GM12878 (cell line): ENCODE data around the gene NUMB. TPM values are rescaled to one million over a fixed set of nuclear protein-coding genes. Genes with fewer than 3 reads are reported as not detected.
A peak's percentile ranks its signal among the peaks of the same experiment; 100 is the strongest.

Source experiments
- ATAC-seq: fragments of 200-7000 bp; cut with Tn5 transposase; 3 replicates; pipeline ENCODE4 v1.9.1; 2020; ENCODE audit warnings: mild to moderate bottlenecking, moderate library complexity
- BruUV-seq: library from RNA; stranded (reverse); fragments of 400-500 nt; replicated peaks from 2 replicates; lab custom pipeline; 2021; lab: Mats Ljungman, UMichigan
- CTCF ChIA-PET: fragments of 300-600 bp; sonication (Branson Sonifier 250); formaldehyde crosslinking; extraction: SDS; loops from one replicate; lab custom pipeline; 2021; ENCODE audit warnings: inconsistent platforms; lab: Yijun Ruan, JAX
- POLR2A ChIA-PET: fragments of 350-600 bp; formaldehyde crosslinking; extraction: SDS; loops from one replicate; lab custom pipeline; 2021; ENCODE audit warnings: inconsistent platforms; lab: Charles Lee
- RAD21 ChIA-PET: fragments of 300-600 bp; sonication (Branson Sonifier 250); formaldehyde crosslinking; loops from one replicate; lab custom pipeline; 2023; ENCODE audit warnings: antibody characterized with exemption; ENCODE audit not compliant: unreplicated experiment; lab: Charles Lee
- SMC1A ChIA-PET: fragments of 300-600 bp; sonication (Branson Sonifier 250); formaldehyde crosslinking; loops from one replicate; lab custom pipeline; 2023; ENCODE audit not compliant: unreplicated experiment, uncharacterized antibody; lab: Charles Lee
- DNase-seq: peaks from one replicate; pipeline ENCODE4 v3.0.0-alpha.2; 2011; ENCODE audit warnings: low read depth, low spot score
- FAIRE-seq: peaks from 3 replicates; lab custom pipeline; 2011; peaks lifted over from hg19 to GRCh38; lab: Jason Lieb, UNC
- H2AFZ ChIP-seq: 2 replicates; pipeline ENCODE4 v1.6.0; 2011; ENCODE audit warnings: low read depth, low read length, control low read depth; ENCODE audit not compliant: control insufficient read depth
- H3K27ac ChIP-seq: 2 replicates; pipeline ENCODE4 v1.5.1; 2011; ENCODE audit warnings: control low read depth; ENCODE audit not compliant: control insufficient read depth, insufficient read depth
- H3K27me3 ChIP-seq, 2 experiments: replicated peaks in 1 of 2; 2 replicates each; pipeline versions ENCODE4 v1.6.0 to v1.6.1; 2011; ENCODE audit warnings: low read length in 1 of 2; ENCODE audit not compliant: control insufficient read depth in 2 of 2, insufficient read depth in 2 of 2
- H3K36me3 ChIP-seq, 2 experiments: 2 replicates each; pipeline ENCODE4 v1.5.1; 2011; ENCODE audit warnings: low read length in 1 of 2; ENCODE audit not compliant: control insufficient read depth in 2 of 2, insufficient read depth in 2 of 2
- H3K4me1 ChIP-seq: 2 replicates; pipeline ENCODE4 v1.6.1; 2011; ENCODE audit warnings: mild to moderate bottlenecking, low read length, moderate library complexity, mixed read lengths; ENCODE audit not compliant: control insufficient read depth, insufficient read depth
- H3K4me2 ChIP-seq: 2 replicates; pipeline ENCODE4 v1.6.0; 2011; ENCODE audit warnings: control low read depth; ENCODE audit not compliant: control insufficient read depth, insufficient read depth
- H3K4me3 ChIP-seq: fragments of 200-600 bp; sonication (generic); 2 replicates; pipeline ENCODE4 v1.5.1; 2016
- H3K79me2 ChIP-seq: 2 replicates; pipeline ENCODE4 v1.6.0; 2011; ENCODE audit warnings: low read length; ENCODE audit not compliant: control insufficient read depth, insufficient read depth
- H3K9ac ChIP-seq: 2 replicates; pipeline ENCODE4 v1.8.0; 2011; ENCODE audit warnings: low read length, control low read depth, mixed read lengths; ENCODE audit not compliant: control insufficient read depth, insufficient read depth
- H3K9me3 ChIP-seq: replicated peaks from 3 replicates; pipeline ENCODE4 v1.5.1; 2011; ENCODE audit warnings: mild to moderate bottlenecking, low read length; ENCODE audit not compliant: control insufficient read depth, insufficient read depth
- H4K20me1 ChIP-seq: 2 replicates; pipeline ENCODE4 v1.6.0; 2011; ENCODE audit not compliant: control insufficient read depth, insufficient read depth
- BACH1 ChIP-seq: fragments of 450-650 bp; IDR thresholded peaks from 2 replicates; pipeline ENCODE4 v1.6.1; 2017; ENCODE audit warnings: mild to moderate bottlenecking, borderline replicate concordance
- ETV6 ChIP-seq, 2 experiments: fragments of 450-650 bp in 1 of 2; IDR thresholded peaks in 1 of 2; conservative IDR thresholded peaks in 1 of 2; 2 replicates each; pipeline ENCODE4 v1.6.1; 2014; ENCODE audit warnings: antibody characterized with exemption in 1 of 2, borderline replicate concordance in 1 of 2, low read depth in 1 of 2, mild to moderate bottlenecking in 1 of 2, moderate library complexity in 1 of 2
- IKZF1 ChIP-seq: fragments of 450-650 bp; conservative IDR thresholded peaks from 2 replicates; pipeline ENCODE4 v1.6.1; 2017; ENCODE audit warnings: antibody characterized with exemption, mild to moderate bottlenecking
- MTA3 ChIP-seq: IDR thresholded peaks from 2 replicates; pipeline ENCODE4 v1.6.1; 2012; ENCODE audit warnings: low read length, inconsistent platforms, borderline replicate concordance
- NFIC ChIP-seq: IDR thresholded peaks from 2 replicates; pipeline ENCODE4 v1.6.1; 2012; ENCODE audit warnings: low read depth, mild to moderate bottlenecking, inconsistent platforms, low read length, moderate library complexity
- NFXL1 ChIP-seq: fragments of 450-650 bp; IDR thresholded peaks from 2 replicates; pipeline ENCODE4 v1.6.1; 2017; ENCODE audit warnings: antibody characterized with exemption, mild to moderate bottlenecking, borderline replicate concordance
- NR2C1 ChIP-seq: fragments of 450-650 bp; IDR thresholded peaks from 2 replicates; pipeline ENCODE4 v1.6.1; 2017; ENCODE audit warnings: antibody characterized with exemption, mild to moderate bottlenecking, moderate library complexity
- NR2C2 ChIP-seq: IDR thresholded peaks from 2 replicates; pipeline ENCODE4 v1.6.1; 2011; ENCODE audit warnings: borderline replicate concordance, low read depth; ENCODE audit not compliant: control insufficient read depth, insufficient read length
- NR2F1 ChIP-seq: fragments of 450-650 bp; conservative IDR thresholded peaks from 2 replicates; pipeline ENCODE4 v1.6.1; 2017; ENCODE audit warnings: mild to moderate bottlenecking
- PAX5 ChIP-seq: IDR thresholded peaks from 2 replicates; pipeline ENCODE4 v1.6.1; 2011; ENCODE audit warnings: low read depth, low read length, borderline replicate concordance
- POU2F2 ChIP-seq: IDR thresholded peaks from 3 replicates; pipeline ENCODE4 v1.6.1; 2011; ENCODE audit warnings: low read depth, mild to moderate bottlenecking, low read length, borderline replicate concordance
- SREBF1 ChIP-seq: IDR thresholded peaks from 2 replicates; pipeline ENCODE4 v1.6.1; 2012; ENCODE audit warnings: mild to moderate bottlenecking, low read length
- SRF ChIP-seq, 2 experiments: IDR thresholded peaks; 2 replicates each; pipeline ENCODE4 v1.6.1; 2011; ENCODE audit warnings: low read depth in 2 of 2, low read length in 2 of 2, mild to moderate bottlenecking in 1 of 2, moderate library complexity in 1 of 2
- STAT3 ChIP-seq: IDR thresholded peaks from 2 replicates; pipeline ENCODE4 v1.6.1; 2011; ENCODE audit warnings: low read depth, low read length, improper control_type of control experiment
- TAF1 ChIP-seq: IDR thresholded peaks from 2 replicates; pipeline ENCODE4 v1.6.1; 2011; ENCODE audit warnings: mild to moderate bottlenecking, low read depth, low read length, borderline replicate concordance
- USF2 ChIP-seq: IDR thresholded peaks from 2 replicates; pipeline ENCODE4 v1.6.1; 2011; ENCODE audit warnings: low read depth, low read length, improper control_type of control experiment, borderline replicate concordance
- WGBS: methylation state at CpG from one replicate; pipeline ENCODE4 v1.1.6; 2016; ENCODE audit warnings: low lambda C conversion rate; ENCODE audit not compliant: insufficient replicate concordance, insufficient coverage; ENCODE audit errors: missing lambda C conversion rate; 5-methylcytosine and 5-hydroxymethylcytosine counted together
- in situ Hi-C: fragments of 300-500 bp; cut with MboI; formaldehyde crosslinking; loops from 9 replicates; pipeline ENCODE4 v1.14.3; 2018; ENCODE audit warnings: mixed read lengths
- intact Hi-C: fragments of 100-400 bp; cut with micrococcal nuclease; formaldehyde crosslinking; loops from one replicate; pipeline ENCODE4 v1.14.2; 2022; ENCODE audit not compliant: unreplicated experiment
- polyA plus RNA-seq, 11 experiments: library from polyadenylated mRNA; depleted of rRNA in 4 of 11; unstranded in 6 of 11; stranded (reverse) in 5 of 11; fragments of >200 nt; fragmentation: Nextera tagmentation in 4 of 11; fragmentation: Illumina TruSeq in 1 of 11; extraction: Ambion mirVana in 4 of 11; extraction: Trizol in 1 of 11; gene quantifications; 1 replicate in 1 of 11; 2 replicates in 10 of 11; pipeline versions ENCODE4 v1.2.1 to v1.2.3, GENCODE V29; 2011 to 2016; ENCODE audit warnings: inconsistent platforms in 2 of 11, missing spikeins in 2 of 11, low read depth in 1 of 11
- total RNA-seq, 4 experiments: library from RNA; depleted of rRNA in 3 of 4; stranded (reverse); fragments of >200 nt in 3 of 4; fragmentation: Illumina TruSeq in 1 of 4; extraction: Trizol in 1 of 4; gene quantifications; 2 replicates each; pipeline versions ENCODE4 v1.2.1 to v1.2.3, GENCODE V29; 2013 to 2021
- TF ChIP-seq, protein P1 (sequence below): fragments of 450-650 bp; IDR thresholded peaks from 2 replicates; pipeline ENCODE4 v1.6.1; 2018; ENCODE audit warnings: mild to moderate bottlenecking, low read depth, moderate library complexity; ENCODE audit not compliant: partially characterized antibody

NUMB gene
- total and polyA plus RNA-seq, 10 of the 15 experiments (the other 5 are each of a cell fraction or from before 2014, with no cell fraction given): 22.0 to 147 (median 48.9) TPM

GRCh38 chr14:73365727-73366126, 92.6 kb downstream of the NUMB start:
- no TSS peak for BruUV-seq

GRCh38 chr14:73364559-73364958, 93.8 kb downstream of the NUMB start:
- CTCF ChIA-PET: interaction anchor here (1.5 kb wide), 1 partner anchor 17 kb away, joined by 3 read pairs; no protein-coding TSS in a partner anchor
- TF ChIP-seq BACH1 (no peak), IKZF1 (no peak), USF2 (no peak), SREBF1 (no peak), SRF (IDR thresholded peaks at IDR 0.05; ENCODE audit: low read depth in 2 of 2, low read length in 2 of 2) (no peak), NFIC (no peak), POU2F2 (no peak), MTA3 (no peak)
- TF ChIP-seq, protein P1, sequence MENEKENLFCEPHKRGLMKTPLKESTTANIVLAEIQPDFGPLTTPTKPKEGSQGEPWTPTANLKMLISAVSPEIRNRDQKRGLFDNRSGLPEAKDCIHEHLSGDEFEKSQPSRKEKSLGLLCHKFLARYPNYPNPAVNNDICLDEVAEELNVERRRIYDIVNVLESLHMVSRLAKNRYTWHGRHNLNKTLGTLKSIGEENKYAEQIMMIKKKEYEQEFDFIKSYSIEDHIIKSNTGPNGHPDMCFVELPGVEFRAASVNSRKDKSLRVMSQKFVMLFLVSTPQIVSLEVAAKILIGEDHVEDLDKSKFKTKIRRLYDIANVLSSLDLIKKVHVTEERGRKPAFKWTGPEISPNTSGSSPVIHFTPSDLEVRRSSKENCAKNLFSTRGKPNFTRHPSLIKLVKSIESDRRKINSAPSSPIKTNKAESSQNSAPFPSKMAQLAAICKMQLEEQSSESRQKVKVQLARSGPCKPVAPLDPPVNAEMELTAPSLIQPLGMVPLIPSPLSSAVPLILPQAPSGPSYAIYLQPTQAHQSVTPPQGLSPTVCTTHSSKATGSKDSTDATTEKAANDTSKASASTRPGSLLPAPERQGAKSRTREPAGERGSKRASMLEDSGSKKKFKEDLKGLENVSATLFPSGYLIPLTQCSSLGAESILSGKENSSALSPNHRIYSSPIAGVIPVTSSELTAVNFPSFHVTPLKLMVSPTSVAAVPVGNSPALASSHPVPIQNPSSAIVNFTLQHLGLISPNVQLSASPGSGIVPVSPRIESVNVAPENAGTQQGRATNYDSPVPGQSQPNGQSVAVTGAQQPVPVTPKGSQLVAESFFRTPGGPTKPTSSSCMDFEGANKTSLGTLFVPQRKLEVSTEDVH: no peak

More at GRCh38 chr14:73365727-73366126, 92.6 kb downstream of the NUMB start:
- SMC1A ChIA-PET: interaction anchor here (0.8 to 1.2 kb wide), 6 partner anchors 8 to 353 kb away, joined by 3 to 6 read pairs (median 4); no protein-coding TSS in a partner anchor
- DNase-seq: no peak
- Histone ChIP-seq H3K4me3 (no peak overlapping the region), H2AFZ (no peak overlapping the region), H3K4me2 (no peak overlapping the region), H3K36me3 (no peaks in the 10 kb centered on the region; a peak in 2 of 4 replicates), H3K27me3 (no peaks in the 10 kb centered on the region), H4K20me1 (no peaks in the 10 kb centered on the region), H3K4me1 (no peaks in the 10 kb centered on the region), H3K9ac (no peak overlapping the region), H3K9me3 (no peaks in the 10 kb centered on the region), H3K27ac (no peak overlapping the region), H3K79me2 (no peaks in the 10 kb centered on the region)
- POLR2A ChIA-PET: interaction anchor here (0.6 kb wide), 1 partner anchor 8 kb away, joined by 8 read pairs; no protein-coding TSS in a partner anchor
- TF ChIP-seq STAT3 (no peak), TAF1 (no peak), PAX5 (no peak), NR2F1 (0 out of 2 replicates have a peak, but pooled peaks have one; percentile 23), NFXL1 (no peak), ETV6 (conservative IDR thresholded peaks at IDR 0.05 in 1 of 2, IDR thresholded peaks at IDR 0.05 in 1 of 2; ENCODE audit: borderline replicate concordance in 1 of 2, low read depth in 1 of 2) (no peak), NR2C1 (0 out of 2 replicates have a peak, but pooled peaks have one; percentile 38), NR2C2 (no peak)
- RAD21 ChIA-PET: interaction anchor here (1.5 kb wide), 1 partner anchor 36 kb away, joined by 4 read pairs; no protein-coding TSS in a partner anchor
- no peak for ATAC-seq
- in situ Hi-C loops (no loop called here), intact Hi-C loops (no loop called here)
- WGBS: 100% methylated on average over 1 of the region's 1 CpG
- CTCF ChIA-PET: interaction anchor here (1.0 to 1.5 kb wide), 2 partner anchors 16 to 70 kb away, joined by 3 to 5 read pairs; no protein-coding TSS in a partner anchor
- no peak for FAIRE-seq

More at GRCh38 chr14:73364559-73364958, 93.8 kb downstream of the NUMB start:
- Histone ChIP-seq H4K20me1 (no peaks in the 10 kb centered on the region), H3K4me2 (no peak overlapping the region), H3K9me3 (no peaks in the 10 kb centered on the region), H3K27me3 (no peaks in the 10 kb centered on the region), H3K4me1 (no peaks in the 10 kb centered on the region), H2AFZ (no peak overlapping the region), H3K4me3 (no peak overlapping the region), H3K9ac (no peak overlapping the region), H3K27ac (no peak overlapping the region), H3K36me3 (no peaks in the 10 kb centered on the region; a peak in 2 of 4 replicates), H3K79me2 (no peaks in the 10 kb centered on the region)
- ATAC-seq: no peak
- POLR2A ChIA-PET: no interaction called here
- intact Hi-C loops: no loop called here
- no TSS peak for BruUV-seq
- FAIRE-seq: no peak
- 100% methylated on average over 2 of the region's 2 CpGs for WGBS
- SMC1A ChIA-PET: interaction anchor here (1.2 kb wide), 1 partner anchor 21 kb away, joined by 3 read pairs; no protein-coding TSS in a partner anchor
- in situ Hi-C loops: no loop called here
- DNase-seq: no peak
- RAD21 ChIA-PET: interaction anchor here (1.5 kb wide), 1 partner anchor 35 kb away, joined by 4 read pairs; no protein-coding TSS in a partner anchor
